Endothelial cell of umbilical vein (primary cell): Measurements from ENCODE around the gene VPREB3. TPM values are rescaled to one million over a fixed set of nuclear protein-coding genes. Genes with fewer than 3 reads are reported as not detected.

Source experiments
- BruUV-seq: library from RNA; stranded (reverse); fragments of 400-500 nt; replicated peaks from 2 replicates; lab custom pipeline; 2021; lab: Mats Ljungman, UMichigan
- CTCF ChIA-PET: fragments of 300-600, 350-600 bp; sonication (Branson Sonifier 250); formaldehyde crosslinking; loops from one replicate; lab custom pipeline; 2021; ENCODE audit warnings: antibody characterized with exemption, inconsistent platforms; lab: Charles Lee
- POLR2A ChIA-PET: fragments of 300-600, 350-600 bp; sonication (Branson Sonifier 250); formaldehyde crosslinking; loops from one replicate; lab custom pipeline; 2021; ENCODE audit warnings: antibody characterized with exemption, inconsistent platforms; lab: Charles Lee
- DNase-seq: peaks from one replicate; pipeline ENCODE4 v3.0.0-alpha.2; 2011; ENCODE audit warnings: low read depth, low spot score
- FAIRE-seq: peaks from 2 replicates; lab custom pipeline; 2011; peaks lifted over from hg19 to GRCh38; lab: Jason Lieb, UNC
- H2AFZ ChIP-seq: 2 replicates; pipeline ENCODE4 v1.6.0; 2012; ENCODE audit warnings: low read depth, low read length, control low read depth, inconsistent platforms
- H3K27ac ChIP-seq: 2 replicates; pipeline ENCODE4 v1.5.1; 2011; ENCODE audit warnings: low read depth, mild to moderate bottlenecking, control low read depth, low read length, moderate library complexity; ENCODE audit not compliant: insufficient read depth
- H3K27me3 ChIP-seq, 2 experiments: 2 replicates each; pipeline versions ENCODE4 v1.6.0 to v1.6.1; 2011; ENCODE audit warnings: low read length in 2 of 2, mixed read lengths in 1 of 2; ENCODE audit not compliant: control insufficient read depth in 2 of 2, insufficient read depth in 2 of 2
- H3K36me3 ChIP-seq, 2 experiments: 2 replicates in 1 of 2; 3 replicates in 1 of 2; pipeline ENCODE4 v1.5.1; 2011; ENCODE audit warnings: low read length in 2 of 2, mild to moderate bottlenecking in 1 of 2, moderate library complexity in 1 of 2; ENCODE audit not compliant: control insufficient read depth in 2 of 2, insufficient read depth in 2 of 2; ENCODE audit errors: extremely low read depth in 1 of 2
- H3K4me1 ChIP-seq: 3 replicates; pipeline ENCODE4 v1.5.1; 2011; ENCODE audit warnings: mild to moderate bottlenecking, low read length; ENCODE audit not compliant: control insufficient read depth, insufficient read depth; ENCODE audit errors: extremely low read depth
- H3K4me2 ChIP-seq: 2 replicates; pipeline ENCODE4 v1.6.1; 2011; ENCODE audit warnings: low read length, control low read depth, mixed read lengths; ENCODE audit not compliant: insufficient read depth
- H3K4me3 ChIP-seq, 3 experiments: fragments of 200-600 bp in 1 of 3; sonication (generic), shearing (Covaris generic) in 1 of 3; replicated peaks in 1 of 3; 2 replicates each; pipeline ENCODE4 v1.5.1; 2011 to 2016; ENCODE audit warnings: control low read depth in 3 of 3, low read length in 3 of 3, mild to moderate bottlenecking in 2 of 3, inconsistent platforms in 1 of 3, low read depth in 1 of 3, moderate library complexity in 1 of 3; ENCODE audit not compliant: insufficient read depth in 1 of 3
- H3K79me2 ChIP-seq: 2 replicates; pipeline ENCODE4 v1.6.0; 2012; ENCODE audit warnings: low read length, inconsistent platforms; ENCODE audit not compliant: control insufficient read depth, insufficient read depth
- H3K9ac ChIP-seq: replicated peaks from 2 replicates; pipeline ENCODE3; 2011; ENCODE audit warnings: low read length, control low read depth; ENCODE audit not compliant: insufficient read depth; ENCODE audit errors: extremely low read depth
- H3K9me1 ChIP-seq: replicated peaks from 3 replicates; pipeline ENCODE4 v1.6.0; 2011; ENCODE audit warnings: mild to moderate bottlenecking, low read length; ENCODE audit not compliant: control insufficient read depth, insufficient read depth; ENCODE audit errors: extremely low read depth
- H3K9me3 ChIP-seq: replicated peaks from 2 replicates; pipeline ENCODE4 v1.5.1; 2012; ENCODE audit warnings: low read length, inconsistent platforms; ENCODE audit not compliant: control insufficient read depth, insufficient read depth
- H4K20me1 ChIP-seq: replicated peaks from 2 replicates; pipeline ENCODE3; 2011; ENCODE audit warnings: mild to moderate bottlenecking, low read length; ENCODE audit not compliant: control insufficient read depth, insufficient read depth; ENCODE audit errors: extremely low read depth
- CTCF ChIP-seq, 2 donors: IDR thresholded peaks; 1 replicate in 1 of 2; 2 replicates in 1 of 2; pipeline ENCODE4 v1.5.1; 2011; ENCODE audit warnings: low read length in 2 of 2, mild to moderate bottlenecking in 2 of 2, moderate library complexity in 2 of 2, control low read depth in 1 of 2, inconsistent platforms in 1 of 2, low read depth in 1 of 2; ENCODE audit not compliant: insufficient read depth in 1 of 2; ENCODE audit errors: extremely low read depth in 1 of 2
- EZH2 ChIP-seq: IDR thresholded peaks from 2 replicates; pipeline ENCODE4 v1.6.1; 2012; ENCODE audit warnings: borderline replicate concordance, low read depth, mild to moderate bottlenecking, moderate library complexity, low read length, inconsistent platforms; ENCODE audit not compliant: severe bottlenecking
- FOS ChIP-seq: IDR thresholded peaks from 2 replicates; pipeline ENCODE4 v1.6.1; 2011; ENCODE audit warnings: mild to moderate bottlenecking, low read length, moderate library complexity, borderline replicate concordance; ENCODE audit not compliant: insufficient read depth
- GATA2 ChIP-seq: IDR thresholded peaks from 2 replicates; pipeline ENCODE4 v1.7.0; 2011; ENCODE audit warnings: low read depth, mild to moderate bottlenecking, moderate library complexity, mixed read lengths, low read length; ENCODE audit not compliant: insufficient read length, insufficient read depth
- JUN ChIP-seq: IDR thresholded peaks from 2 replicates; pipeline ENCODE4 v1.6.1; 2011; ENCODE audit warnings: borderline replicate concordance, low read depth; ENCODE audit not compliant: insufficient read length, insufficient read depth
- MAX ChIP-seq: IDR thresholded peaks from 2 replicates; pipeline ENCODE4 v1.6.1; 2011; ENCODE audit not compliant: insufficient read depth, insufficient read length
- MYC ChIP-seq: IDR thresholded peaks from one replicate; pipeline ENCODE4 v1.6.1; 2011; ENCODE audit warnings: mild to moderate bottlenecking, low read depth, low read length
- POLR2A ChIP-seq: IDR thresholded peaks from 2 replicates; pipeline ENCODE4 v1.6.1; 2012; ENCODE audit warnings: low read depth, mild to moderate bottlenecking, control low read depth, low read length
- POLR2AphosphoS5 ChIP-seq: IDR thresholded peaks from 2 replicates; pipeline ENCODE4 v1.6.1; 2012; ENCODE audit warnings: low read depth, mild to moderate bottlenecking, control low read depth, low read length, moderate library complexity; ENCODE audit not compliant: insufficient read depth
- dilution Hi-C: fragments of 300-500 bp; cut with MboI; formaldehyde crosslinking; loops from one replicate; pipeline ENCODE4 v1.15.0; 2019; ENCODE audit warnings: low sequenced_read_pairs; ENCODE audit not compliant: extremely low pct_ligation_motif_present
- intact Hi-C: fragments of 100-400 bp; cut with micrococcal nuclease; formaldehyde crosslinking; loops from one replicate; pipeline ENCODE4 v1.10.0; 2022
- polyA plus RNA-seq, 4 experiments: library from polyadenylated mRNA; depleted of rRNA in 3 of 4; stranded (reverse) in 3 of 4; unstranded in 1 of 4; fragments of >200 nt; gene quantifications; 2 replicates each; pipeline versions ENCODE4 v1.2.1 to v1.2.3, GENCODE V29; 2011 to 2012; ENCODE audit warnings: missing spikeins in 1 of 4
- total RNA-seq: library from RNA; stranded (reverse); gene quantifications from 2 replicates; pipeline ENCODE4 v1.2.3, GENCODE V29; 2021

VPREB3 gene
- total and polyA plus RNA-seq, 2 donors (not counting 3 experiments of a cell fraction or from before 2014, with no cell fraction given): not detected

- Histone ChIP-seq H2AFZ (no peak overlapping the region), H4K20me1 (no peaks in the 10 kb centered on the region), H3K4me2 (no peak overlapping the region), H3K79me2 (no peaks in the 10 kb centered on the region), H3K27ac (no peak overlapping the region), H3K9ac (no peak overlapping the region), H3K4me1 (no peaks in the 10 kb centered on the region), H3K9me3 (no peaks in the 10 kb centered on the region), H3K36me3 (peaks cover 5 to 23% of the 10 kb centered on the region in 2 experiments), H3K4me3 (no peak overlapping the region), H3K9me1 (no peaks in the 10 kb centered on the region), H3K27me3 (no peaks in the 10 kb centered on the region)
- CTCF ChIA-PET: interaction anchor here (1.2 to 2.0 kb wide), 2 partner anchors 9 to 105 kb away, joined by 3 to 5 read pairs; no protein-coding TSS in a partner anchor
- dilution Hi-C loops (no loop called here), intact Hi-C loops (no loop called here)
- DNase-seq (no peak), FAIRE-seq (no peak)
- POLR2A ChIA-PET: no interaction called here
- BruUV-seq: no TSS peak
- TF ChIP-seq POLR2AphosphoS5 (no peak), POLR2A (no peak)
These were observed 9.7 kb downstream of the VPREB3 start for GRCh38 chr22:23744485-23744884.

GRCh38 chr22:23744001-23744400 is 10.2 kb downstream of the VPREB3 start:
- Histone ChIP-seq H3K36me3 (peaks cover 5 to 23% of the 10 kb centered on the region in 2 experiments), H3K4me2 (no peak overlapping the region), H4K20me1 (no peaks in the 10 kb centered on the region), H2AFZ (no peak overlapping the region), H3K79me2 (no peaks in the 10 kb centered on the region), H3K4me1 (no peaks in the 10 kb centered on the region), H3K9me3 (no peaks in the 10 kb centered on the region), H3K9ac (no peak overlapping the region), H3K27ac (no peak overlapping the region), H3K27me3 (no peaks in the 10 kb centered on the region), H3K4me3 (no peak overlapping the region), H3K9me1 (no peaks in the 10 kb centered on the region)
- no peak for TF ChIP-seq MAX
- TF ChIP-seq MYC: no peak
- no peak for TF ChIP-seq EZH2
- no peak for TF ChIP-seq FOS
- no peak for TF ChIP-seq POLR2AphosphoS5
- TF ChIP-seq CTCF (IDR thresholded peaks at IDR 0.05; ENCODE audit: extremely low read depth in 1 of 2, insufficient read depth in 1 of 2, low read depth in 1 of 2, low read length in 2 of 2): no peak
- TF ChIP-seq JUN: no peak
- TF ChIP-seq GATA2: no peak
- TF ChIP-seq POLR2A: no peak
- dilution Hi-C loops (no loop called here), intact Hi-C loops (no loop called here)
- ChIA-PET CTCF (interaction anchor here (2.0 kb wide), 1 partner anchor 106 kb away, joined by 5 read pairs; no protein-coding TSS in a partner anchor), POLR2A (no interaction called here)
- BruUV-seq: no TSS peak
- DNase-seq: no peak
- no peak for FAIRE-seq
